Mammary epithelial cell (primary cell): ENCODE results near the gene CNBP.

Experiments
- EZH2 ChIP-seq: IDR thresholded peaks from 2 replicates; pipeline ENCODE4 v1.6.1; 2012; ENCODE audit warnings: low read length, inconsistent platforms, borderline replicate concordance
- TF ChIP-seq, protein P1 (sequence below), 2 donors: IDR thresholded peaks in 1 of 2; conservative IDR thresholded peaks in 1 of 2; 2 replicates each; pipeline ENCODE4 v1.5.1; 2011 to 2012; ENCODE audit warnings: inconsistent platforms in 2 of 2, low read length in 2 of 2, mild to moderate bottlenecking in 2 of 2, control low read depth in 1 of 2, low read depth in 1 of 2; ENCODE audit not compliant: insufficient read depth in 1 of 2; ENCODE audit errors: extremely low read depth in 1 of 2

DNA sequence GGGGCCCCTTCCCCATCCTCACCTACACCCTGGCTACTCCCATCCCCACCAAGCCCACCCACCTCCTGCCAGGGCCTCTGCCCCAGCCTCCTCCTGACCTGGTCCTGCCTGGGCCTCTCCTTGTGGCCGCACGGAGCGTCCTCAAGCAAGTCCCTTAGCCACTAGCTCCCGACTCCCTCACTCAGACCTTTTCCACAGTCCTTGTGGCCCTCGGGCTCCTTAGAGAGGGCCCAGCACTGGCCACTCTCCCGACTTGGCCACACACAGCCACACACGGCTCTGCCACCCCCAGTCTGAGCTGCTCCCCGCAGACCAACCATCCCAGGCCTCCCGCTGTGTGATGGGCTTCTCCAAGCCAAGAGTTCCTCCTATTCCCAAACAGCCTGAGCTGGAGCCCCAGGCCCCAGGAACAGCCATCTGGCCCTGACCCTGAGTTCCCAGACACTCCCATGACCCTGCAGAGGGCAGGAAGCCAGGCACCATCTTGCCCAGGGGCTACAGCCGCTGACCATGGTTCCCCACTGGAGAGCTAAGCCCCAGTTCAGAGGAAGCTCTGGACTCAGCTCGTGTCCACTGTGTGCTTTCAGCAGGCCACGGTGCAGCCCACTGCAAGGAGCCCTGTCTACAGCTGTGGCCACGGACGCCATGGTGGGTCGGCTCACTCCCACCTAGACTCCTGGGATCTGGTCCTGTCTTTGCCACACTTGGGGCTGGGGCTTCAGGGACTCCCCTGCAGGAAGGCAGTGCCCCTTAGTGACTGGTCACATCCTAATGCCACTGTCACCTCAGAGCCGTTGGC lies 55.1 kb downstream of the CNBP start:
- TF ChIP-seq, protein P1, sequence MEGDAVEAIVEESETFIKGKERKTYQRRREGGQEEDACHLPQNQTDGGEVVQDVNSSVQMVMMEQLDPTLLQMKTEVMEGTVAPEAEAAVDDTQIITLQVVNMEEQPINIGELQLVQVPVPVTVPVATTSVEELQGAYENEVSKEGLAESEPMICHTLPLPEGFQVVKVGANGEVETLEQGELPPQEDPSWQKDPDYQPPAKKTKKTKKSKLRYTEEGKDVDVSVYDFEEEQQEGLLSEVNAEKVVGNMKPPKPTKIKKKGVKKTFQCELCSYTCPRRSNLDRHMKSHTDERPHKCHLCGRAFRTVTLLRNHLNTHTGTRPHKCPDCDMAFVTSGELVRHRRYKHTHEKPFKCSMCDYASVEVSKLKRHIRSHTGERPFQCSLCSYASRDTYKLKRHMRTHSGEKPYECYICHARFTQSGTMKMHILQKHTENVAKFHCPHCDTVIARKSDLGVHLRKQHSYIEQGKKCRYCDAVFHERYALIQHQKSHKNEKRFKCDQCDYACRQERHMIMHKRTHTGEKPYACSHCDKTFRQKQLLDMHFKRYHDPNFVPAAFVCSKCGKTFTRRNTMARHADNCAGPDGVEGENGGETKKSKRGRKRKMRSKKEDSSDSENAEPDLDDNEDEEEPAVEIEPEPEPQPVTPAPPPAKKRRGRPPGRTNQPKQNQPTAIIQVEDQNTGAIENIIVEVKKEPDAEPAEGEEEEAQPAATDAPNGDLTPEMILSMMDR (conservative IDR thresholded peaks at IDR 0.05 in 1 of 2, IDR thresholded peaks at IDR 0.05 in 1 of 2; ENCODE audit: extremely low read depth in 1 of 2, insufficient read depth in 1 of 2, low read depth in 1 of 2, low read length in 2 of 2) = no peak
- no peak for TF ChIP-seq EZH2
